Activated T-cell treated with anti-CD3 and anti-CD28 coated beads, Interleukin-2, amount 50 U/mL, for 24 hours (primary cell): ENCODE measurements around the gene ZDHHC20.

Experiments used
- DNase-seq: peaks from one replicate; pipeline ENCODE4 v3.0.0-alpha.2; 2020
- H3K27ac Mint-ChIP-seq: 2 replicates; pipeline ENCODE4 v1.8.0; 2020; ENCODE audit warnings: mild to moderate bottlenecking, mixed read lengths
- H3K27me3 Mint-ChIP-seq: 2 replicates; pipeline ENCODE4 v1.8.0; 2020; ENCODE audit warnings: mixed read lengths
- H3K36me3 Mint-ChIP-seq: 2 replicates; pipeline ENCODE4 v1.8.0; 2020; ENCODE audit warnings: low read depth, mixed read lengths
- H3K4me1 Mint-ChIP-seq: 2 replicates; pipeline ENCODE4 v1.8.0; 2020; ENCODE audit warnings: low read depth, mixed read lengths
- H3K4me3 Mint-ChIP-seq: 2 replicates; pipeline ENCODE4 v1.8.0; 2020; ENCODE audit warnings: mild to moderate bottlenecking, moderate library complexity, mixed read lengths
- H3K9me3 Mint-ChIP-seq: 2 replicates; pipeline ENCODE4 v1.8.0; 2020; ENCODE audit warnings: mixed read lengths

Gene ZDHHC20

DNA sequence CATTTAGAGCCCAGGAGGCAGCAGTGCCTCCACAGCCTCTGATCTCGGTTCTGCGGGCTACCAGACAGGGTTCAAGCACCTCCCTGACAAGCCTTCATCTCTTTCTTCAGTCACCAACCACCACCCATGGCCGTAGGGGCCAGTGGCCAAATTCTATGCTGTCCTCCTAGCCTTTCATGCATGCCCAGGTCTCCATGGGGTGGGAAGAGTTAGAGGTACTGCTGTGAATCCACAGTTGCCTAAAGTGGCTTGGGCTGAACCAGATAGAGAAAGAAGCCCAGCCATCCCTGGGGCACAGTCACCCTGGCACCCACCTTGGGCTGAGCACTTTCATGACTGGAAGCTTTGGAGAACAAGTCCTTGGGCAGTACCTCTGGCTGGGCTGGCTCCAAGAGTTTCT lies 97.4 kb downstream of the ZDHHC20 start:
- Mint-ChIP-seq H3K27me3 (no peaks in the 10 kb centered on the region), H3K4me1 (peaks cover 20% of the 10 kb centered on the region), H3K4me3 (no peak overlapping the region), H3K27ac (no peak overlapping the region), H3K36me3 (no peaks in the 10 kb centered on the region), H3K9me3 (no peaks in the 10 kb centered on the region)
- DNase-seq = no peak

DNA sequence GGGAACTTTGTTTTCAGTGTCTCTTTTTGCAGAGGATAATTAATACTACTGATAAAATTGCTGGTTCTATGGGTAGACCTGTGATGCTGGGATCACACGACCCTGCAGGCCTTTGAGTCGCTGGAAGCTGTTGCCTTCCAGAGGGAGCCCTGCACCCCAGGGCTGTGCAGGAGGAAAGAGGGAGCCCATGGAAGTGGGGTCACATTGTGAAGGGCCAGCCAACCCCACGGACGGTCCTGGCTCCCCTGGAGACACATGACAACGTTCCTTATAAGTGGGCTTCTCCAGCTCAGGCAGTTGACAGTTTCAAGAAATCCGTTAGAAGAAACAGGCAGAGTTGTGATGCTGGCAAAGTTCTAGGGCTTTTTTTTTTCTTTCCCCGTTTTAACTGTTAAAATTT lies 98.0 kb downstream of the ZDHHC20 start:
- Mint-ChIP-seq H3K36me3 (no peaks in the 10 kb centered on the region), H3K27me3 (no peaks in the 10 kb centered on the region), H3K9me3 (no peaks in the 10 kb centered on the region), H3K4me1 (peaks cover 15% of the 10 kb centered on the region), H3K4me3 (no peak overlapping the region), H3K27ac (no peak overlapping the region)
- no peak for DNase-seq

- H3K27ac Mint-ChIP-seq = no peak overlapping the region
- H3K36me3 Mint-ChIP-seq = no peaks in the 10 kb centered on the region
- H3K4me3 Mint-ChIP-seq = no peak overlapping the region
- peaks cover 8% of the 10 kb centered on the region for H3K4me1 Mint-ChIP-seq
- no peak for DNase-seq
- no peaks in the 10 kb centered on the region for H3K9me3 Mint-ChIP-seq
- H3K27me3 Mint-ChIP-seq = no peaks in the 10 kb centered on the region
Measured at GRCh38 chr13:21360463-21360862, 98.6 kb downstream of the ZDHHC20 start.

GRCh38 chr13:21359855-21360254 lies 99.2 kb downstream of the ZDHHC20 start:
- DNase-seq = no peak
- Mint-ChIP-seq H3K27ac (no peak overlapping the region), H3K36me3 (no peaks in the 10 kb centered on the region), H3K9me3 (no peaks in the 10 kb centered on the region), H3K27me3 (no peaks in the 10 kb centered on the region), H3K4me1 (peaks cover 2% of the 10 kb centered on the region), H3K4me3 (no peak overlapping the region)

DNA sequence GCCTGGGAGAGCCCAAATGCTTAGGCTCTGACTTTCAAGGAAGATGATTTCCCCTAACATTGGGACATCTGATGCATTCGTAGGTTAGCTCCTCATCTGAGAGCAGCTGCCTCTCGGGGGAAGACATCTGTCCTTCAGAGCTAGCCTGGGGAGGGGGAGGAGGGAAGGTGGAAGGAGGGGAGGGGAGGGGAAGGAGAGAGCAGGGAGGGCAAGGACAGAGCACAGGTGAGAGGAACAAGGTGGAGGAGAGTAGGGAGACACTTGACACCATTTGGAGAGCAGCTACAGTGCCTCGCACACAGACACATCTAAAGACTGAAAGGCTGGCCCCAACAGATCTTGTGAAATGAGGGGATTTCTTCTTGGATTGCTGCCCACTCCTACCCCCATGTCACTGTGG lies 103.8 kb downstream of the ZDHHC20 start:
- Mint-ChIP-seq H3K9me3 (no peaks in the 10 kb centered on the region), H3K36me3 (no peaks in the 10 kb centered on the region), H3K27ac (no peak overlapping the region), H3K27me3 (no peaks in the 10 kb centered on the region), H3K4me3 (no peak overlapping the region), H3K4me1 (no peaks in the 10 kb centered on the region)
- no peak for DNase-seq

- DNase-seq = no peak
- no peaks in the 10 kb centered on the region for H3K9me3 Mint-ChIP-seq
- H3K36me3 Mint-ChIP-seq = no peaks in the 10 kb centered on the region
- no peaks in the 10 kb centered on the region for H3K4me1 Mint-ChIP-seq
- no peak overlapping the region for H3K4me3 Mint-ChIP-seq
- H3K27ac Mint-ChIP-seq = no peak overlapping the region
- no peaks in the 10 kb centered on the region for H3K27me3 Mint-ChIP-seq
Measured at GRCh38 chr13:21354721-21355120, 104.4 kb downstream of the ZDHHC20 start.

- no peaks in the 10 kb centered on the region for H3K9me3 Mint-ChIP-seq
- peaks cover 13% of the 10 kb centered on the region for H3K4me1 Mint-ChIP-seq
- no peak for DNase-seq
- no peak overlapping the region for H3K4me3 Mint-ChIP-seq
- H3K27ac Mint-ChIP-seq = no peak overlapping the region
- H3K36me3 Mint-ChIP-seq = no peaks in the 10 kb centered on the region
- H3K27me3 Mint-ChIP-seq = no peaks in the 10 kb centered on the region
Measured at GRCh38 chr13:21348488-21349120, 110.5 kb downstream of the ZDHHC20 start.

- H3K4me3 Mint-ChIP-seq = no peak overlapping the region
- H3K27ac Mint-ChIP-seq = no peak overlapping the region
- no peaks in the 10 kb centered on the region for H3K9me3 Mint-ChIP-seq
- DNase-seq = no peak
- no peaks in the 10 kb centered on the region for H3K36me3 Mint-ChIP-seq
- H3K4me1 Mint-ChIP-seq = peaks cover 19% of the 10 kb centered on the region
- no peaks in the 10 kb centered on the region for H3K27me3 Mint-ChIP-seq
Measured at GRCh38 chr13:21347753-21348318, 111.3 kb downstream of the ZDHHC20 start.

DNA sequence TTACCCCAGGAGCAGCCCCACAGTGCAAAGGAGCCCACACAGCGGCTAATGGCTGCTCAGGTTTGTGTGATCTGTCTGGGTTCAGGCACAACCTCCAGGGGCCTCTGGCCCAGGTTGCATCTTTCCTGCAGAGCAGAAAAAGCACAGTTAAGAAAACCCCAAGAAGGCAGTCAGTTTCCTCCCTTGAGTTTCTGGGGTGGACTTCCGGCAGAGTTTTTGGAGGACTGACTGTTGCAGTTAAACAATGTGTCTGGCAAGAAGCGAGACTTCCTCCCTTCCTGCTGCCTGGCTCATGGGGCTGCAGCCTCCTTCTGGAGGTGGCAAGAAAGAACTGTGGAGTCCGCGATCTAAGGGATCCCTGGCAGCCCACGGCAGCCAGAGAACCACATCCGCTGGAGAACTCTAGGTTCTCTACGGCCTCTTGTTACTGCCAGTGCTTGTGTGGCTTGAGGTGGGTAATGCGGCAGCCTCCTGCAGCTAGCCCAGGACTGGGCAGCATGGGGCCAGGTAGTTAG lies 114.4 kb downstream of the ZDHHC20 start:
- Mint-ChIP-seq H3K9me3 (no peaks in the 10 kb centered on the region), H3K27ac (peak overlapping the region; percentile 92), H3K4me1 (peaks cover 26% of the 10 kb centered on the region), H3K4me3 (peak overlapping the region; percentile 62), H3K27me3 (no peaks in the 10 kb centered on the region), H3K36me3 (no peaks in the 10 kb centered on the region)
- peak; percentile 59 for DNase-seq

DNA sequence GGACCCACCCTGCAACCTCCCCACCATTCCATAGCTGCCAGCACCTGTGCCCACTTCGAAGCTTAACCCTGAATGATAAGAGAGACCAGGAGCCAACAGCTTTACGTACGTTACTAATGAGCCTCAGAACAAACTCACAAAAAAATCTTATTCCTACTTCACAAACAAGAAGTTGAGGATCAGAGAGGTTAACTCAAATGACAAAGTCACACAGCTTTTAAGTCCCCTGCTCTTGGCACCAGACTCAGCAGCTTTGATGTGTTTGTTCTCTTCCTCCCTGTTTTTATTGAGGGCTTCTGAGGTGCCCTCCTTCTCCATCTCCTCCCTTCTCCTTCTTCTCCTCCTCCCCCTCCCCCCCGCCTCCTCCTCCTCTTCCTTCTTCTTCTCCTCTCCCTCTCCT lies 115.4 kb downstream of the ZDHHC20 start:
- Mint-ChIP-seq H3K36me3 (no peaks in the 10 kb centered on the region), H3K27me3 (no peaks in the 10 kb centered on the region), H3K4me3 (no peak overlapping the region), H3K27ac (peak overlapping the region; percentile 92), H3K9me3 (no peaks in the 10 kb centered on the region), H3K4me1 (peaks cover 26% of the 10 kb centered on the region)
- no peak for DNase-seq

DNA sequence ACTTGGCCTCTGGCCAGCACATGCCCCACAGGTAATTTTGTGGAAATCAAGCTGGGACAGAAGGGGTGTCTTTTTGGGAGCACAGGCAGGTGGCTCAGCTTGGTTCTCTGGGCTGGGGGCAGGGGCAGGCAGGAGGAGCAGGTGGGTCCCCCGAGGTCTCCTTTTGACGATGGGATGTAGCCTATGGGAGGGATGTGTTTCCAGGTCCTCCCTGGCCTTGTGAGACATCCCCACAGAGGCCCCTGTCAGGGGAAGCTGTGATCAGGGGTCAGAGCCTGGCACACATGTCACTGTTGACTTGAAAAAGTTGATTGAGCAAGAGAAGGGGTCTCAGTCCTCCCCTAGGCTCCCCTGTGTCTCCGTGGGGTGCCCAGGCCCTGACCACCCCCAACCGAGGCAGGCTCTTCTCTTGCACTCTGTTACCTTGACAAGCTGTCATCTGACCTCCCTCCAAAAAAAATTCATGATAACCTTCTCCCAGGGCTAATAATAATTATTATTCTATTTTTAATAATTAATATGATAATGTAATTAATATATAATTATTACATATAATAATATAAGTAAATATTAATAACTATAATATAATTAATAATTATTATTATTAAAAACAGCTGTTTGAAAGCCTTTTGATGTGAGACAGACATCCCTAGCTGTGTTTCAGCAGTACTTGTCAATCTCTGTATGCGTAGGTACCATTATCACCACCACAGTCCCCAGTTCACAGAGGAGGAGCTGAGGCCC lies 116.2 kb downstream of the ZDHHC20 start:
- Mint-ChIP-seq H3K27me3 (no peaks in the 10 kb centered on the region), H3K4me3 (no peak overlapping the region), H3K9me3 (no peaks in the 10 kb centered on the region), H3K36me3 (no peaks in the 10 kb centered on the region), H3K4me1 (peaks cover 26% of the 10 kb centered on the region), H3K27ac (peak overlapping the region; percentile 92)
- no peak for DNase-seq

- no peak overlapping the region for H3K4me3 Mint-ChIP-seq
- H3K27ac Mint-ChIP-seq = no peak overlapping the region
Measured at GRCh38 chr13:21341637-21342422, 117.3 kb downstream of the ZDHHC20 start.

DNA sequence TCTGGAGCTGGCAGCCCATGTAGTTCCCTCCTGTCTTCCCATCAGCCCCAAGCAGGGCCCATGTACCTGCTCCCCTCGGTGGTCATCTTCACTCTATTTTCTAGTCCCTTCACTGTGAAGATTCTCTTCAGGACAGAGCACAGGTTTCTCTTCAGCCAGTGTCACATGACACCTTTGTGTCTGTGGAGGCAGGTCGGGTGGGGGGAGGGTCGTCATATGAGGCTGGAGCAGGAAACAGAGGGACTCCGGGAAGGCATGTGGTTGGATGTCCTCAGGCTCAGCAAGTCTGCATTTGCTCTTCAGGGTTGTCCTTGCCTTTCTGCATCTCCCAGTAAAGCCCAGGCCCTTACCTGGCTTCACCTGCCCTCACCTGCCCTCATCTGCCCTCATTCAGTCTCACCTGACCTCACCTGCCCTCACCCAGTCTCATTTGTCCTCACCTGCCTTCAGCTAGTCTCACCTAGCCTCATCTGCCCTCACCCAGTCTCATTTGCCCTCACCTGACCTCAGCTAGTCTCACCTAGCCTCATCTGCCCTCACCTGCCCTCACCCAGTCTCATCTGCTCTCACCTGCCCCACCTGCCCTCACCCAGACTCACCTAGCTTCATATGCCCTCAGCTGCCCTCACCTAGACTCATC lies 120.3 kb downstream of the ZDHHC20 start:
- no peaks in the 10 kb centered on the region for H3K36me3 Mint-ChIP-seq
- H3K4me1 Mint-ChIP-seq = peaks cover 14% of the 10 kb centered on the region
- H3K27me3 Mint-ChIP-seq = no peaks in the 10 kb centered on the region
- no peak overlapping the region for H3K4me3 Mint-ChIP-seq
- no peaks in the 10 kb centered on the region for H3K9me3 Mint-ChIP-seq
- no peak for DNase-seq
- H3K27ac Mint-ChIP-seq = no peak overlapping the region

More at GRCh38 chr13:21341637-21342422, 117.3 kb downstream of the ZDHHC20 start:
- no peaks in the 10 kb centered on the region for H3K36me3 Mint-ChIP-seq
- no peaks in the 10 kb centered on the region for H3K9me3 Mint-ChIP-seq
- peaks cover 26% of the 10 kb centered on the region for H3K4me1 Mint-ChIP-seq
- DNase-seq = no peak
- H3K27me3 Mint-ChIP-seq = no peaks in the 10 kb centered on the region

DNA sequence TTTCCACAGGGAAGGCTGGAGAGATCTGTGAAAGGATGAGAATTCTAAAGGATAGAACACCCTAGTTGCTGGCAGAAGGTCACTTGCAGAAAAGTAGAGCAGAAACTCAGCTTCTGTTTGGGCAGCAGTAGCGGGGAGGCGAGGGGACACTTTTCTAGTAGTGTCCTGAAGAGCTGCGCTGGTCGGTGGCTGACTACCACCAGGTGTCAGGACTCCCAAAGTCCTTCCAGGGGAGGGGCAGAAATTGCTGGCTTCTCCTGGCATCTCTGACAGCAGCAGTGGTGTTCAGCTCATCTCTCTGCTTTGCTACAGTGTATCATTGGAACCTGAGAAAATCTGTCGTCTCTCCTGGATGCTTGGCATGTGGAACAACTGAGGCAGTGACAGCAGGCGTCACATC lies 120.9 kb downstream of the ZDHHC20 start:
- Mint-ChIP-seq H3K27ac (no peak overlapping the region), H3K4me1 (peaks cover 8% of the 10 kb centered on the region), H3K9me3 (no peaks in the 10 kb centered on the region)

More for the DNA sequence above, 120.9 kb downstream of the ZDHHC20 start:
- Mint-ChIP-seq H3K36me3 (no peaks in the 10 kb centered on the region), H3K27me3 (no peaks in the 10 kb centered on the region), H3K4me3 (no peak overlapping the region)
- DNase-seq = no peak
